Caco-2 (cell line): ENCODE measurements around the gene RRM2. TPM values are rescaled to one million over a fixed set of nuclear protein-coding genes. Genes with fewer than 3 reads are reported as not detected.
"Not testable (repeated sequence)": the region's sequence is repeated elsewhere in the genome, so short reads cannot be mapped to it uniquely, and the experiment has no call there.

Experiments
- BruUV-seq: library from RNA; stranded (reverse); fragments of 400-500 nt; replicated peaks from 2 replicates; lab custom pipeline; 2021; lab: Mats Ljungman, UMichigan
- CTCF ChIA-PET: fragments of 300-600 bp; sonication (Branson Sonifier 250); formaldehyde crosslinking; loops from one replicate; lab custom pipeline; 2022; ENCODE audit warnings: antibody characterized with exemption; lab: Charles Lee
- POLR2A ChIA-PET: fragments of 300-600 bp; sonication (Branson Sonifier 250); formaldehyde crosslinking; loops from one replicate; lab custom pipeline; 2022; ENCODE audit warnings: antibody characterized with exemption; lab: Charles Lee
- DNase-seq, 2 experiments: peaks; one replicate each; pipeline versions ENCODE4 v3.0.0 to v3.0.0-alpha.2; 2020 to 2022
- H3K27me3 ChIP-seq: replicated peaks from 2 replicates; pipeline ENCODE4 v1.6.0; 2011; ENCODE audit warnings: low read length; ENCODE audit not compliant: control insufficient read depth, insufficient read depth
- H3K36me3 ChIP-seq: 2 replicates; pipeline ENCODE4 v1.5.1; 2011; ENCODE audit warnings: low read length; ENCODE audit not compliant: control insufficient read depth, insufficient read depth
- H3K4me1 ChIP-seq: fragments of 250-450 bp; sonication (Bioruptor Pico); 2 replicates; pipeline ENCODE4 v1.5.1; 2020; ENCODE audit warnings: mild to moderate bottlenecking
- H3K4me3 ChIP-seq: 2 replicates; pipeline ENCODE4 v1.5.1; 2011; ENCODE audit warnings: low read depth, mild to moderate bottlenecking, control low read depth, low read length
- H3K9me3 ChIP-seq: fragments of 250-450 bp; sonication (Bioruptor Pico); 2 replicates; pipeline ENCODE4 v1.5.1; 2020; ENCODE audit warnings: mild to moderate bottlenecking, moderate library complexity
- H3K27ac Mint-ChIP-seq: one replicate; pipeline ENCODE4 v1.8.0; 2022; ENCODE audit warnings: mixed read lengths; ENCODE audit not compliant: unreplicated experiment
- H3K27me3 Mint-ChIP-seq: one replicate; pipeline ENCODE4 v1.8.0; 2022; ENCODE audit warnings: mixed read lengths; ENCODE audit not compliant: insufficient read depth, unreplicated experiment
- H3K36me3 Mint-ChIP-seq: one replicate; pipeline ENCODE4 v1.8.0; 2022; ENCODE audit warnings: mild to moderate bottlenecking, mixed read lengths; ENCODE audit not compliant: insufficient read depth, unreplicated experiment
- H3K4me1 Mint-ChIP-seq: one replicate; pipeline ENCODE4 v1.8.0; 2022; ENCODE audit warnings: low read depth, mixed read lengths; ENCODE audit not compliant: unreplicated experiment
- H3K4me3 Mint-ChIP-seq: one replicate; pipeline ENCODE4 v1.8.0; 2022; ENCODE audit warnings: mild to moderate bottlenecking, moderate library complexity, mixed read lengths; ENCODE audit not compliant: unreplicated experiment
- H3K9me3 Mint-ChIP-seq: one replicate; pipeline ENCODE4 v1.8.0; 2022; ENCODE audit warnings: mixed read lengths; ENCODE audit not compliant: unreplicated experiment
- intact Hi-C: fragments of 100-400 bp; cut with micrococcal nuclease; formaldehyde crosslinking; loops from one replicate; pipeline ENCODE4 v1.10.0; 2022; ENCODE audit not compliant: unreplicated experiment
- total RNA-seq: library from RNA; stranded (reverse); gene quantifications from 2 replicates; pipeline ENCODE4 v1.2.3, GENCODE V29; 2022
- TF ChIP-seq, protein P1 (sequence below), 2 experiments: fragments of 200-600 bp in 1 of 2; IDR thresholded peaks; 1 replicate in 1 of 2; 2 replicates in 1 of 2; pipeline versions ENCODE4 v1.5.1 to v1.8.0; 2011 to 2022; ENCODE audit warnings: antibody characterized with exemption in 1 of 2, control low read depth in 1 of 2, inconsistent platforms in 1 of 2, low read depth in 1 of 2, low read length in 1 of 2, mild to moderate bottlenecking in 1 of 2, moderate library complexity in 1 of 2; ENCODE audit not compliant: insufficient read depth in 1 of 2, severe bottlenecking in 1 of 2, unreplicated experiment in 1 of 2

Gene RRM2
- total RNA-seq, 1 experiment from 2014 or later, result 169 TPM

DNA sequence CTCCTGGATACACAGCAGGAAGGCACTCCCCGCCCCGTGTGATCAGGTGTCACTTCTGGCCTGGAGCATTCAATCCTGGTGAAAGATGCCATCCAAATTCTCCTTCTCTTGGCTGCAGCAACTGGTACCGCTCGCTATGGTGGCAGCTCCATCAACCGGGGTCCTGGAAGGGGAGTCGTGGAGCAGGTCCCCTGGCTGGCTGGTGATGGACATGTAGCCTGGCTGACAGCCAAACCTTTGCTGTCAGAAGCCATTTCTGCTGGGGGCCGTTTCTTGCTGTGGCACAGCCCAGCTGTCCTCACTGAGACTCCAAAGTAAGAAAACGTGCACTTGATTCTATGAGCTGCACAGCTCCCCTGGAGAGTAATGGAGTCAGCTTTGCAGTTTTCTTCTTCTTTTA is 35.2 kb upstream of the RRM2 start:
- TF ChIP-seq, protein P1, sequence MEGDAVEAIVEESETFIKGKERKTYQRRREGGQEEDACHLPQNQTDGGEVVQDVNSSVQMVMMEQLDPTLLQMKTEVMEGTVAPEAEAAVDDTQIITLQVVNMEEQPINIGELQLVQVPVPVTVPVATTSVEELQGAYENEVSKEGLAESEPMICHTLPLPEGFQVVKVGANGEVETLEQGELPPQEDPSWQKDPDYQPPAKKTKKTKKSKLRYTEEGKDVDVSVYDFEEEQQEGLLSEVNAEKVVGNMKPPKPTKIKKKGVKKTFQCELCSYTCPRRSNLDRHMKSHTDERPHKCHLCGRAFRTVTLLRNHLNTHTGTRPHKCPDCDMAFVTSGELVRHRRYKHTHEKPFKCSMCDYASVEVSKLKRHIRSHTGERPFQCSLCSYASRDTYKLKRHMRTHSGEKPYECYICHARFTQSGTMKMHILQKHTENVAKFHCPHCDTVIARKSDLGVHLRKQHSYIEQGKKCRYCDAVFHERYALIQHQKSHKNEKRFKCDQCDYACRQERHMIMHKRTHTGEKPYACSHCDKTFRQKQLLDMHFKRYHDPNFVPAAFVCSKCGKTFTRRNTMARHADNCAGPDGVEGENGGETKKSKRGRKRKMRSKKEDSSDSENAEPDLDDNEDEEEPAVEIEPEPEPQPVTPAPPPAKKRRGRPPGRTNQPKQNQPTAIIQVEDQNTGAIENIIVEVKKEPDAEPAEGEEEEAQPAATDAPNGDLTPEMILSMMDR (IDR thresholded peaks at IDR 0.05; ENCODE audit: insufficient read depth in 1 of 2, low read depth in 1 of 2, low read length in 1 of 2, severe bottlenecking in 1 of 2, unreplicated experiment in 1 of 2), result no peak
- Mint-ChIP-seq H3K4me1 (peaks cover 7% of the 10 kb centered on the region), H3K27ac (no peak overlapping the region), H3K9me3 (no peaks in the 10 kb centered on the region), H3K4me3 (no peak overlapping the region), H3K36me3 (no peaks in the 10 kb centered on the region), H3K27me3 (peaks cover 4% of the 10 kb centered on the region)
- DNase-seq, result no peak
- H3K4me3 ChIP-seq, result no peak overlapping the region
- intact Hi-C loops, result no loop called here
- no peaks in the 10 kb centered on the region for H3K36me3 ChIP-seq
- H3K4me1 ChIP-seq, result peaks cover 8% of the 10 kb centered on the region; the same call in 1 of the 2 replicates
- no peaks in the 10 kb centered on the region for H3K27me3 ChIP-seq
- ChIA-PET POLR2A (no interaction called here), CTCF (interaction anchor here (0.9 to 1.8 kb wide), 2 partner anchors 10 to 15 kb away, joined by 3 to 12 read pairs; no protein-coding TSS in a partner anchor)
- H3K9me3 ChIP-seq, result no peaks in the 10 kb centered on the region; the same call in 1 of the 2 replicates
- no TSS peak for BruUV-seq

GRCh38 chr2:10089565-10090190 is 32.9 kb upstream of the RRM2 start:
- Histone ChIP-seq H3K9me3 (no peaks in the 10 kb centered on the region; the same call in 1 of the 2 replicates), H3K27me3 (no peaks in the 10 kb centered on the region), H3K36me3 (no peaks in the 10 kb centered on the region), H3K4me1 (no peaks in the 10 kb centered on the region), H3K4me3 (no peak overlapping the region)
- Mint-ChIP-seq H3K9me3 (no peaks in the 10 kb centered on the region), H3K4me3 (no peak overlapping the region), H3K27me3 (no peaks in the 10 kb centered on the region), H3K4me1 (no peaks in the 10 kb centered on the region), H3K36me3 (no peaks in the 10 kb centered on the region), H3K27ac (no peak overlapping the region)
- POLR2A ChIA-PET, result no interaction called here
- no TSS peak for BruUV-seq
- DNase-seq, result no peak
- CTCF ChIA-PET, result interaction anchor here (3.0 kb wide), 1 partner anchor 17 kb away, joined by 12 read pairs; no protein-coding TSS in a partner anchor
- TF ChIP-seq, protein P1 (IDR thresholded peaks at IDR 0.05; ENCODE audit: insufficient read depth in 1 of 2, low read depth in 1 of 2, low read length in 1 of 2, severe bottlenecking in 1 of 2, unreplicated experiment in 1 of 2), result no peak
- intact Hi-C loops, result no loop called here

GRCh38 chr2:10091182-10091888 is 31.2 kb upstream of the RRM2 start:
- Histone ChIP-seq H3K36me3 (no peaks in the 10 kb centered on the region), H3K4me1 (no peaks in the 10 kb centered on the region), H3K4me3 (no peak overlapping the region), H3K9me3 (no peaks in the 10 kb centered on the region; the same call in 1 of the 2 replicates), H3K27me3 (no peaks in the 10 kb centered on the region)
- H3K27me3 Mint-ChIP-seq, result no peaks in the 10 kb centered on the region
- no TSS peak for BruUV-seq
- no peaks in the 10 kb centered on the region for H3K4me1 Mint-ChIP-seq
- no peaks in the 10 kb centered on the region for H3K9me3 Mint-ChIP-seq
- no peaks in the 10 kb centered on the region for H3K36me3 Mint-ChIP-seq
- TF ChIP-seq, protein P1 (IDR thresholded peaks at IDR 0.05; ENCODE audit: insufficient read depth in 1 of 2, low read depth in 1 of 2, low read length in 1 of 2, severe bottlenecking in 1 of 2, unreplicated experiment in 1 of 2), result no peak
- H3K27ac Mint-ChIP-seq, result no peak overlapping the region
- CTCF ChIA-PET, result interaction anchor here (1.1 to 3.0 kb wide), 3 partner anchors 12 to 19 kb away, joined by 4 to 12 read pairs (median 5); partner anchors contain the start of gene CYS1
- DNase-seq, result no peak
- H3K4me3 Mint-ChIP-seq, result no peak overlapping the region
- intact Hi-C loops, result no loop called here
- POLR2A ChIA-PET, result no interaction called here

GRCh38 chr2:10091889-10092244 is 30.7 kb upstream of the RRM2 start:
- H3K36me3 ChIP-seq, H3K27ac Mint-ChIP-seq, POLR2A ChIA-PET, DNase-seq, H3K4me1 Mint-ChIP-seq, H3K27me3 ChIP-seq, H3K4me3 ChIP-seq, H3K4me3 Mint-ChIP-seq, H3K4me1 ChIP-seq, intact Hi-C loops, H3K9me3 Mint-ChIP-seq, H3K9me3 ChIP-seq, H3K27me3 Mint-ChIP-seq, H3K36me3 Mint-ChIP-seq, BruUV-seq: not testable (repeated sequence)
- CTCF ChIA-PET, result interaction anchor here (1.1 to 1.8 kb wide), 2 partner anchors 13 to 19 kb away, joined by 4 to 5 read pairs; partner anchors contain the start of gene CYS1
